Astrocyte of the cerebellum (primary cell): Measurements from ENCODE around the gene APLNR.

ENCODE experiments used
- DNase-seq: peaks from one replicate; pipeline ENCODE4 v3.0.0-alpha.2; 2011; ENCODE audit warnings: low read depth
- H3K4me3 ChIP-seq: 2 replicates; pipeline ENCODE4 v1.5.1; 2011; ENCODE audit warnings: mild to moderate bottlenecking, low read depth, low read length, moderate library complexity
- in situ Hi-C: cut with HindIII; loops from 2 replicates; pipeline ENCODE4 v1.10.0; 2017; ENCODE audit warnings: low sequenced_read_pairs
- TF ChIP-seq, protein P1 (sequence below): IDR thresholded peaks from 2 replicates; pipeline ENCODE4 v1.5.1; 2012; ENCODE audit warnings: low read length, low read depth, moderate library complexity, mild to moderate bottlenecking; ENCODE audit errors: missing control alignments

APLNR gene

DNA sequence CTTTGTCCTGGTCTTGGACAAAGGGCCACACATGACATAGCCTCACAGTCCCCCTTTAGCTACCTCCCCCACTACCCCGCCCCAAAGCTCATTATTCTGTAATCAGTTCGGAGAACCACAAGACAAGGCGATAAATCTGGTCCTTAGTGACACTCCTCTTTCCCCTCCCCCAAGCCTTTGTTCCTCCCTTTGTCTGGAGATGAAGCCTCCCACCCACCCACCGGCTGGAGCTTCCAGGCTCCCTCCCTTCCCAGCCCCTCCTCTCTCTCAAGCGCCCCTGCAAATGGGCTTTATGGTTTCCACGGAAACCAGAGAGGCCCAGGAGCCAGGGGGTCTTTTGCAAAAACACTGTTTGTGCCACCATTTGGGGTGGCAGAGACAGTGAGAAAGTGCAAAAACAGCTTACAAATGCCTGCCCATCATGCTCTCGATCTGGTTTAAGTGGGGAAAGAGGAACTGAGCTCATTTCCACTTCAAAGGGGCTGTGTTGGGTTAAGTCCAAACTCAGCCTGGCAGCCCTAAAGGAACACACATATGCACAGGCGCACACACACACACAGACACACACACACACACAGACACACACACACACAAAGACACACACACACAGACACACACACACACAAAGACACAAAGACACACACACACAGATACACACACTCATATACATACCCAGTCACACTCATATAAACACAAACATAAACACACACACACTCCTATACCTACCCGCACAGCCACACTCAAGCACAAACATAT lies 23.5 kb downstream of the APLNR start:
- in situ Hi-C loops, result loop anchor here (5.0 kb wide), 1 partner anchor 74 kb away; no protein-coding TSS in a partner anchor
- DNase-seq, result peak; percentile 22
- TF ChIP-seq, protein P1, sequence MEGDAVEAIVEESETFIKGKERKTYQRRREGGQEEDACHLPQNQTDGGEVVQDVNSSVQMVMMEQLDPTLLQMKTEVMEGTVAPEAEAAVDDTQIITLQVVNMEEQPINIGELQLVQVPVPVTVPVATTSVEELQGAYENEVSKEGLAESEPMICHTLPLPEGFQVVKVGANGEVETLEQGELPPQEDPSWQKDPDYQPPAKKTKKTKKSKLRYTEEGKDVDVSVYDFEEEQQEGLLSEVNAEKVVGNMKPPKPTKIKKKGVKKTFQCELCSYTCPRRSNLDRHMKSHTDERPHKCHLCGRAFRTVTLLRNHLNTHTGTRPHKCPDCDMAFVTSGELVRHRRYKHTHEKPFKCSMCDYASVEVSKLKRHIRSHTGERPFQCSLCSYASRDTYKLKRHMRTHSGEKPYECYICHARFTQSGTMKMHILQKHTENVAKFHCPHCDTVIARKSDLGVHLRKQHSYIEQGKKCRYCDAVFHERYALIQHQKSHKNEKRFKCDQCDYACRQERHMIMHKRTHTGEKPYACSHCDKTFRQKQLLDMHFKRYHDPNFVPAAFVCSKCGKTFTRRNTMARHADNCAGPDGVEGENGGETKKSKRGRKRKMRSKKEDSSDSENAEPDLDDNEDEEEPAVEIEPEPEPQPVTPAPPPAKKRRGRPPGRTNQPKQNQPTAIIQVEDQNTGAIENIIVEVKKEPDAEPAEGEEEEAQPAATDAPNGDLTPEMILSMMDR, result no peak
- H3K4me3 ChIP-seq, result no peak overlapping the region

DNA sequence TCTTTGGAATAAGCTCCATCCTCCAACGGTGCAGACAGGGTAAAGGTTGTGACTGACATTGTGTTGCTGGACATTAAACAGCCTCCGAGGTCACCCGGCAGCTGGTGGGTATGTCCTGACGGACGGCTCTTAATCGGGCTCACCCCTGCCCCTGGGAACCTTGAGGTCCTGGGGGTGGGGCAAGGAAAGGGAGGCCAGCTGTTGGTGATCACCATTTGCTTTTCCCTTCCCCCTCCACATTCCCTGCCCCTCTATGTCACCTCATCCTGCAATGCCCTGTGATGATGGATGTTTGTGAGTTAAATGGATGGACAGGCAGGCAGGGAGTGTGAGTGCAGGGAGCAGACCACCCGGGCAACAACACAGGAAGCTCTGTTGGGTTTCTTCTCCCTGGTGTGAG lies 26.3 kb downstream of the APLNR start:
- in situ Hi-C loops, result loop anchor here (5.0 kb wide), 1 partner anchor 77 kb away; no protein-coding TSS in a partner anchor
- no peak for DNase-seq
- H3K4me3 ChIP-seq, result no peak overlapping the region
- TF ChIP-seq, protein P1, result no peak

DNA sequence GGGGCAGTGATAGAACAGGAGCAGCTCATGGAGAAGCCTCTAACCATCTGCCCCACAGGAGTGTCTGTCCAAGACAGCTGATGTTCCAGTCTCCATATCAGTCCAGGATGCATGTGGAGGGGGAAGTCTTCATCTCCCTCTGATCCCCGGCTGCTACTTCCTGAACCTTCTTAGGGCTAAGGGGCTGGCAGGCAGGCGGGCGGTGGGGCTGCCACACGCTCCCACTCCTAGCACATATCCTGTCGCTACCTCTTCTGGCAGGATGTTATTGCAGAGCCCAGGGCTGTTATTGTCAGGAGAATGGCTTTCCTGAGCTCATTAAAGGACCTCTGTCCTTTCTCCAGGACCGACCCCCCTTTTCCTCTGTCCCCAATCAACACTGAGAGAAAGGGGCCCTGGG lies 29.9 kb downstream of the APLNR start:
- in situ Hi-C loops, result no loop called here
- TF ChIP-seq, protein P1, result no peak
- no peak overlapping the region for H3K4me3 ChIP-seq

DNA sequence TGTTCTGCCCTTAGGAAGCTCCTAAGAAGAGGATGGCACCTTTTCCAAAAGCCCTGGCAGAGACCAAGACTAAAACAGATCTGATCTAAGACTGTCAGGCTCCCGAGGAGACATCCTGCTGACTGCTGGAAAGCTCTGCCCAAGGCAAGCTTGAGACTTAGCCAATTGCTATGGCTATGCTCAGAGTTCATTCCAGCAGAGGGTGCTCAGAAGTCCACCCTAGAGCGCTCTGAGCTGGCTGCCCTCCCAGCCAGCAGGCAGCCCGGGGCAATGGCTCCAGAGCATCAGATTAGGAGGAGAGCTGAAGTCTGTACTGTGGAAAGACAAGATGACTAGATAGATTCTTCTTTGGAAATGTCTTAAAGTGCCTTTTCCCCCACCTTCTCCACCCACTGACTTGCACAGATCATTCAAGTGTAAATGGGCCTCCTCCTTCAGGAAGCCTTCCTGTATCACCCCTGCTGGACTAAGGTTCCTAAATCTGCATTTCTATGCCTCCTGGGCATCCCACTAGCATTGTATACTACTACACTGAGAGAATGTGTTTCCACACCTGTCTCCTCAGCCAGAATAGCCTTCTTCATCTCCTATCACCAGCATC lies 31.9 kb downstream of the APLNR start:
- in situ Hi-C loops, result no loop called here
- TF ChIP-seq, protein P1, result no peak
- no peak overlapping the region for H3K4me3 ChIP-seq
- DNase-seq, result peak; percentile 2

More for the DNA sequence above, 29.9 kb downstream of the APLNR start:
- DNase-seq, result no peak

DNA sequence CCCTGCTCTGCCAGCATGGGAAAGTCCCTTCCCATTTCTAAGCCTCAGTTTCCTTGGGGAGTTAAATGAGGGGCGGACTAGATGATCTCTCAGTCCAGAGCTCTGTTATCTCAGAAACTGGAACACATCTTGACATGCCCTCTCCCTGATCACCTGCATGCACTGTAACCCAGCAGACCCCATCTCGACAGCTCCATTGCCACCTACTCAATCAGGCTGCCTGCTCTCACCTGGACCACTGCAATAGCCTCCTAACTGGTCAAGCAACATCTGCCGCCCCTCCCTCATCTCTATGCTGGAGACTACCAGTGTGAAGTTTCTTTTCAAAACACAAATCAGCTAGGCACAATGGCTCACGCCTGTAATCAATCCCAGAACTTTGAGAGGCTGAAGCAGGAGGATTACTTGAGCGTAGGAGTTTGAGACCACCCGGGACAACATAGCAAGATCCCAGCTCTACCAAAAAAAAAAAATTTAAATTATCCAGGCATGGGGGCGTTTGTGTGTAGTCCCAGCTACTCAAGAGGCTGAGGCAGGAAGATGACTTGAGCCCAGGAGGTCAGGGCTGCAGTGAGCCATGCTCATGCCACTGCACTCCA lies 33.1 kb downstream of the APLNR start:
- in situ Hi-C loops, result no loop called here
- TF ChIP-seq, protein P1, result no peak
- no peak for DNase-seq
- H3K4me3 ChIP-seq, result no peak overlapping the region

DNA sequence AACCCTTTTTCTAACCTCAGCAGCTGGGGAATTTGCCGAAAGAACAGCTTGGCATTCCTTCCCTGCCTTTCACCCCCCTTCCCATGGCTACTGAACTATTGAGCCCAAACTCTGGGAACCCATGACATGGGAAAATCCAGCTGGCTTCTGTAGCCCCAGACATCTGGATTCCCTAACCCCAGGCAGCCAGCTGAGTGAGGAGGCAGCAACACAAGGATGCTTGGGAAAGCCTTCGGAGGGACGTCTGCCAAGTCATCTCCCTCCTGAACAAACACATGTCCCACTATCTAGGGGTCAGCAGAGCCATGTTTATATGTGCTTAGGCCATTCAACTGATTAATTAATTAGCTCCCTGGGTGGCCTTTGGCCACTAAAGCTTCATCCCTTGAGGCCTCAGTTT lies 33.7 kb downstream of the APLNR start:
- H3K4me3 ChIP-seq, result no peak overlapping the region
- DNase-seq, result no peak
- TF ChIP-seq, protein P1, result no peak
- in situ Hi-C loops, result no loop called here
